ENCODE measurements around the gene RBM47. TPM values are rescaled to one million over a fixed set of nuclear protein-coding genes. Genes with fewer than 3 reads are reported as not detected.
"Not testable (repeated sequence)": the region's sequence is repeated elsewhere in the genome, so short reads cannot be mapped to it uniquely, and the experiment has no call there.

RBM47 gene
- total RNA-seq, 1 donor from 2014 or later, result 2.4 TPM

GRCh38 chr4:40628407-40628806 lies 1.3 kb downstream of the RBM47 start:
- ATAC-seq (ENCODE audit: poor library complexity); DNase-seq; intact Hi-C loops (cut with DNase I): not testable (repeated sequence)

- ATAC-seq (ENCODE audit: poor library complexity), result no peak
- intact Hi-C loops (cut with DNase I), result no loop called here
- no peak for DNase-seq
Measured at GRCh38 chr4:40627540-40627939, 2.1 kb downstream of the RBM47 start.

- DNase-seq, result no peak
- intact Hi-C loops (cut with DNase I), result no loop called here
- no peak for ATAC-seq (ENCODE audit: poor library complexity)
Measured at GRCh38 chr4:40626183-40626990, 3.3 kb downstream of the RBM47 start.

- ATAC-seq (ENCODE audit: poor library complexity), result no peak
- no peak for DNase-seq
- intact Hi-C loops (cut with DNase I), result no loop called here
Measured at GRCh38 chr4:40623707-40624106, 6.0 kb downstream of the RBM47 start.

GRCh38 chr4:40622913-40623312 lies 6.8 kb downstream of the RBM47 start:
- DNase-seq (no peak), ATAC-seq (ENCODE audit: poor library complexity) (no peak)
- intact Hi-C loops (cut with DNase I), result no loop called here

GRCh38 chr4:40621592-40622512 lies 7.8 kb downstream of the RBM47 start:
- ATAC-seq (ENCODE audit: poor library complexity) (peak; percentile 83), DNase-seq (peak; percentile 75)
- intact Hi-C loops (cut with DNase I), result no loop called here

GRCh38 chr4:40621229-40621591 lies 8.5 kb downstream of the RBM47 start:
- ATAC-seq (ENCODE audit: poor library complexity), result no peak
- DNase-seq, result no peak
- intact Hi-C loops (cut with DNase I), result no loop called here

- ATAC-seq (ENCODE audit: poor library complexity), result no peak
Measured at GRCh38 chr4:40619600-40619999, 10.1 kb downstream of the RBM47 start.

GRCh38 chr4:40617872-40618271 lies 11.8 kb downstream of the RBM47 start:
- intact Hi-C loops (cut with DNase I), result no loop called here
- ATAC-seq (ENCODE audit: poor library complexity) (no peak), DNase-seq (no peak)

More at GRCh38 chr4:40619600-40619999, 10.1 kb downstream of the RBM47 start:
- DNase-seq, result no peak
- intact Hi-C loops (cut with DNase I), result no loop called here

- ATAC-seq (ENCODE audit: poor library complexity), result no peak
- no peak for DNase-seq
- intact Hi-C loops (cut with DNase I), result no loop called here
Measured at GRCh38 chr4:40614031-40614430, 15.6 kb downstream of the RBM47 start.

- no peak for DNase-seq
- no peak for ATAC-seq (ENCODE audit: poor library complexity)
- intact Hi-C loops (cut with DNase I), result no loop called here
Measured at GRCh38 chr4:40613456-40613855, 16.2 kb downstream of the RBM47 start.

GRCh38 chr4:40612831-40613230 lies 16.8 kb downstream of the RBM47 start:
- ATAC-seq (ENCODE audit: poor library complexity) (no peak), DNase-seq (no peak)
- intact Hi-C loops (cut with DNase I), result no loop called here

- intact Hi-C loops (cut with DNase I), result no loop called here
- DNase-seq (no peak), ATAC-seq (ENCODE audit: poor library complexity) (no peak)
Measured at GRCh38 chr4:40612283-40612682, 17.4 kb downstream of the RBM47 start.

GRCh38 chr4:40608628-40609027 lies 21.0 kb downstream of the RBM47 start:
- no peak for DNase-seq
- intact Hi-C loops (cut with DNase I), result no loop called here
- no peak for ATAC-seq (ENCODE audit: poor library complexity)

GRCh38 chr4:40607221-40607620 lies 22.4 kb downstream of the RBM47 start:
- DNase-seq, result no peak
- no peak for ATAC-seq (ENCODE audit: poor library complexity)
- intact Hi-C loops (cut with DNase I), result no loop called here

GRCh38 chr4:40606239-40606767 lies 23.4 kb downstream of the RBM47 start:
- intact Hi-C loops (cut with DNase I), result no loop called here
- ATAC-seq (ENCODE audit: poor library complexity), result no peak
- DNase-seq, result no peak

- DNase-seq, result no peak
- no peak for ATAC-seq (ENCODE audit: poor library complexity)
Measured at GRCh38 chr4:40603281-40603680, 26.4 kb downstream of the RBM47 start.

GRCh38 chr4:40601641-40602040 lies 28.0 kb downstream of the RBM47 start:
- ATAC-seq (ENCODE audit: poor library complexity), result peak; percentile 60
- DNase-seq, result peak; percentile 44
- intact Hi-C loops (cut with DNase I), result no loop called here

More at GRCh38 chr4:40603281-40603680, 26.4 kb downstream of the RBM47 start:
- intact Hi-C loops (cut with DNase I), result no loop called here

GRCh38 chr4:40600850-40601249 lies 28.8 kb downstream of the RBM47 start:
- ATAC-seq (ENCODE audit: poor library complexity), result peak; percentile 68
- peak; percentile 61 for DNase-seq
- intact Hi-C loops (cut with DNase I), result no loop called here

Measured in Right ventricle myocardium superior (tissue), 1 donor.